Right lobe of liver (tissue), 4 donors: Measurements from ENCODE around the gene SLC48A1.
"Not testable (repeated sequence)": the region's sequence is repeated elsewhere in the genome, so short reads cannot be mapped to it uniquely, and the experiment has no call there.

Experiments
- CTCF ChIP-seq, 4 donors: fragments of 200-600 bp in 3 of 4; fragments of 450-650 bp in 1 of 4; IDR thresholded peaks; one replicate each; pipeline versions ENCODE4 v1.5.1 to v1.8.0; 2016 to 2022; ENCODE audit warnings: antibody characterized with exemption in 4 of 4, mild to moderate bottlenecking in 2 of 4
- POLR2A ChIP-seq: fragments of 450-650 bp; IDR thresholded peaks from one replicate; pipeline ENCODE4 v1.6.1; 2017; ENCODE audit warnings: antibody characterized with exemption, mild to moderate bottlenecking
- donor health status: DM: no; HTN: no; CAD: no.
- donor health status: DM: no; HTN: no; CAD: no.
- donor health status: DM: no; HTN: yes; CAD: no.

GRCh38 chr12:47815447-47815846, 42.4 kb downstream of the SLC48A1 start:
- TF ChIP-seq CTCF (IDR thresholded peaks at IDR 0.05); POLR2A: not testable (repeated sequence)
